ENCODE results near the gene IL31RA.

GRCh38 chr5:55832446-55832845, 18.7 kb upstream of the IL31RA start:
- TF ChIP-seq CTCF (IDR thresholded peaks at IDR 0.05; ENCODE audit: low read length) (no peak), EZH2 (optimal IDR thresholded peaks at IDR 0.05; ENCODE audit: low read depth, low read length) (no peak), EZH2phosphoT487 (IDR thresholded peaks at IDR 0.05; ENCODE audit: low read length) (no peak)

All from MM.1S (cell line).